Measurements from ENCODE around the gene KRT83. TPM values are rescaled to one million over a fixed set of nuclear protein-coding genes. Genes with fewer than 3 reads are reported as not detected.

KRT83 gene
- total RNA-seq, 1 experiment from 2014 or later: 1.7 TPM

GRCh38 chr12:52268212-52268611 is 53.0 kb downstream of the KRT83 start:
- DNase-seq (ENCODE audit: extremely low read depth, low read depth): no peak

DNA sequence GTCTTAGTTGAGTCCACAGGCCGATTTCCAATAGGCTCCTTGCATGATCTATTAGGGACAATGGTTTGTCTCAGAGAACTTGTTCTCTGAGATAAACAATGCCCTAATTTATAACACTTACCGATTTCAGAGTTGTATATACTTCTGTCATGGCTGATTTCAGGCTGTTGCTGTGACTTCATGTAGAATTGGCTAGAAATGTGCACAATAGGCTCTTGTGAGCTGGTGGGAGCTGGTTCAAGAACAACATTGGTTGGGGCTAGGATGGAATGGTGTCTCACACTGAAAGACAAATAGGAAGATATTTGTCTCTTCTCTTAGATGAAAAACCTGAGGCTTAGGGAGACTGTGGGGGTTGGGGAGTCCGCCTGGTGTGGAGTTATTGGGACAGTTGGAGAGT is 53.5 kb downstream of the KRT83 start:
- no peak for DNase-seq (ENCODE audit: extremely low read depth, low read depth)

- DNase-seq (ENCODE audit: extremely low read depth, low read depth): no peak
Observed at GRCh38 chr12:52267266-52267665, 53.9 kb downstream of the KRT83 start.

DNA sequence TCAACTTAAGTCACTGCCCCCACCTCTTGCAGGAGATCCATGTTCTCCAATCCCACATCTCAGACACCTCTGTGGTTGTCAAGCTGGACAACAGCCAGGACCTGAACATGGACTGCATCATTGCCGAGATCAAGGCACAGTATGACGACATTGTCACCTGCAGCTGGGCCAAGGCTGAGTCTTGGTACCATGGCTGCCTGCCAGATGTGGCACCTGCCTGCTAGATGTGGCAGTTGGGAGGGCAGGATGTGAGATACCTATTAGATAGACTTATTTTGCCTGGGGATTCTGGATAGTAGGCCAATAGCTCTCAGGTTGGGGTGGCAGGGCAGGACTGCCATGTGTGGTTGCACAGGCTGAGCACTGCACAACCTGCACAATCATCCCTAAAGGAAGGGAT is 54.7 kb downstream of the KRT83 start:
- DNase-seq (ENCODE audit: extremely low read depth, low read depth): no peak

DNA sequence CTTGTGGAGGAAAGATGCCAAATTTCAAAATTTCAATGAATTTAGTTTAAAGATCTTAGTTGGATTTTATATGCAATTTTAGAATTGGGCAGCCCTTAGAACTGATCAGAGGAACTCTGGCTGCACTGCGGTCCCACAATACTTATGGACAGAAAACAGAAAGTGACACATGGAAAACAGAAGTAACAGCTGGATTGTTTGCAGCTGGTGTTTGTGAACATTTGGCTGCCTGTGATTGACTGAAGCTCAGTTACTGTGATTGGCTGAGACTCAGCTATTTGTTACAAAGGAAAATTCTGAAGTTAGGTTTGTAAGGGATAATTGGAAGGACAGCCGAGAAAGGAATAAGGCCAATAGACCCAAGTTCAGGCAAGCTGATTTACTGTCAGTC is 56.8 kb downstream of the KRT83 start:
- no peak for DNase-seq (ENCODE audit: extremely low read depth, low read depth)

Other genes with a start within 250 kb of the KRT83 start
- 0.12 TPM in 1 of 2 replicates, not detected in the other for gene SMIM41, start 241.7 kb downstream of the KRT83 start, total RNA-seq (2014; rRNA removed; shearing (Covaris generic))
- 36.0 and 41.3 TPM in 2 replicates for gene KRT80, start 129.4 kb downstream of the KRT83 start, total RNA-seq (2014; rRNA removed; shearing (Covaris generic))
- gene KRT7, start 88.2 kb downstream of the KRT83 start, total RNA-seq (2014; rRNA removed; shearing (Covaris generic)): 23.1 and 25.5 TPM in 2 replicates
- 0.78 and 0.92 TPM in 2 replicates for gene KRT86, start 46.8 kb downstream of the KRT83 start, total RNA-seq (2014; rRNA removed; shearing (Covaris generic))
- gene KRT81, start 29.9 kb downstream of the KRT83 start, total RNA-seq (2014; rRNA removed; shearing (Covaris generic)): 40.6 and 54.3 TPM in 2 replicates
- gene KRT85, start 46.1 kb upstream of the KRT83 start, total RNA-seq (2014; rRNA removed; shearing (Covaris generic)): not detected in 2 replicates
- not detected in 2 replicates for gene KRT84, start 64.3 kb upstream of the KRT83 start, total RNA-seq (2014; rRNA removed; shearing (Covaris generic))
- not detected in 2 replicates for gene KRT82, start 84.9 kb upstream of the KRT83 start, total RNA-seq (2014; rRNA removed; shearing (Covaris generic))
- gene KRT75, start 113.0 kb upstream of the KRT83 start, total RNA-seq (2014; rRNA removed; shearing (Covaris generic)): not detected in 2 replicates
- not detected in 2 replicates for gene KRT6B, start 130.7 kb upstream of the KRT83 start, total RNA-seq (2014; rRNA removed; shearing (Covaris generic))
- gene KRT6C, start 152.4 kb upstream of the KRT83 start, total RNA-seq (2014; rRNA removed; shearing (Covaris generic)): not detected in 2 replicates
- not detected in 2 replicates for gene KRT6A, start 171.9 kb upstream of the KRT83 start, total RNA-seq (2014; rRNA removed; shearing (Covaris generic))
- gene KRT5, start 199.0 kb upstream of the KRT83 start, total RNA-seq (2014; rRNA removed; shearing (Covaris generic)): not detected in 2 replicates
- gene KRT71, start 231.7 kb upstream of the KRT83 start, total RNA-seq (2014; rRNA removed; shearing (Covaris generic)): not detected in 2 replicates